ENCODE results near the gene SCAP.
"Not testable (repeated sequence)": the region's sequence is repeated elsewhere in the genome, so short reads cannot be mapped to it uniquely, and the experiment has no call there.

SCAP gene

GRCh38 chr3:47380601-47381316, 95.0 kb downstream of the SCAP start, which contains the start of gene PTPN23:
TSS of gene PTPN23 (plus strand) at chr3:47381021. CDS start at chr3:47381097, 76 bp downstream.
- DNase-seq = peak; percentile 99
- in situ Hi-C loops (cut with MboI; ENCODE audit: low pct_unique_long_range_greater_than_20kb, low sequenced_read_pairs) = no loop called here

GRCh38 chr3:47380026-47380600, 95.6 kb downstream of the SCAP start:
- in situ Hi-C loops (cut with MboI; ENCODE audit: low pct_unique_long_range_greater_than_20kb, low sequenced_read_pairs) = no loop called here
- DNase-seq = no peak

- DNase-seq = no peak
- in situ Hi-C loops (cut with MboI; ENCODE audit: low pct_unique_long_range_greater_than_20kb, low sequenced_read_pairs) = no loop called here
These were observed 96.3 kb downstream of the SCAP start for GRCh38 chr3:47379411-47379899.

- in situ Hi-C loops (cut with MboI; ENCODE audit: low pct_unique_long_range_greater_than_20kb, low sequenced_read_pairs) = no loop called here
- no peak for DNase-seq
These were observed 96.9 kb downstream of the SCAP start for GRCh38 chr3:47378869-47379268.

- in situ Hi-C loops (cut with MboI; ENCODE audit: low pct_unique_long_range_greater_than_20kb, low sequenced_read_pairs) = no loop called here
- no peak for DNase-seq
These were observed 98.6 kb downstream of the SCAP start for GRCh38 chr3:47377186-47377585.

GRCh38 chr3:47376393-47376792, 99.3 kb downstream of the SCAP start:
- in situ Hi-C loops (cut with MboI; ENCODE audit: low pct_unique_long_range_greater_than_20kb, low sequenced_read_pairs) = no loop called here
- DNase-seq = no peak

GRCh38 chr3:47374587-47374986, 101.2 kb downstream of the SCAP start:
- in situ Hi-C loops (cut with MboI; ENCODE audit: low pct_unique_long_range_greater_than_20kb, low sequenced_read_pairs) = loop anchor here (25.0 kb wide), 1 partner anchor 662 kb away; the partner anchor contains the start of genes PRSS50 and TMIE

GRCh38 chr3:47370887-47371697, 104.6 kb downstream of the SCAP start:
- in situ Hi-C loops (cut with MboI; ENCODE audit: low pct_unique_long_range_greater_than_20kb, low sequenced_read_pairs) = loop anchor here (25.0 kb wide), 1 partner anchor 659 kb away; the partner anchor contains the start of genes PRSS50 and TMIE
- DNase-seq = no peak

More at GRCh38 chr3:47374587-47374986, 101.2 kb downstream of the SCAP start:
- DNase-seq = no peak

GRCh38 chr3:47370020-47370419, 105.7 kb downstream of the SCAP start:
- in situ Hi-C loops (cut with MboI; ENCODE audit: low pct_unique_long_range_greater_than_20kb, low sequenced_read_pairs) = loop anchor here (25.0 kb wide), 1 partner anchor 658 kb away; the partner anchor contains the start of genes PRSS50 and TMIE
- DNase-seq = not testable (repeated sequence)

- in situ Hi-C loops (cut with MboI; ENCODE audit: low pct_unique_long_range_greater_than_20kb, low sequenced_read_pairs) = loop anchor here (25.0 kb wide), 1 partner anchor 655 kb away; the partner anchor contains the start of genes PRSS50 and TMIE
- no peak for DNase-seq
These were observed 108.1 kb downstream of the SCAP start for GRCh38 chr3:47367631-47368030.

- DNase-seq = no peak
- in situ Hi-C loops (cut with MboI; ENCODE audit: low pct_unique_long_range_greater_than_20kb, low sequenced_read_pairs) = loop anchor here (25.0 kb wide), 1 partner anchor 655 kb away; the partner anchor contains the start of genes PRSS50 and TMIE
These were observed 108.9 kb downstream of the SCAP start for GRCh38 chr3:47366833-47367232.

GRCh38 chr3:47365213-47366153, 110.3 kb downstream of the SCAP start:
- DNase-seq = peak; percentile 42
- in situ Hi-C loops (cut with MboI; ENCODE audit: low pct_unique_long_range_greater_than_20kb, low sequenced_read_pairs) = loop anchor here (25.0 kb wide), 1 partner anchor 653 kb away; the partner anchor contains the start of genes PRSS50 and TMIE

Data from KBM-7 (cell line).